ENCODE measurements around the gene SEPTIN12. TPM values are rescaled to one million over a fixed set of nuclear protein-coding genes. Genes with fewer than 3 reads are reported as not detected.

The SEPTIN12 gene
- polyA plus RNA-seq, 1 donor from 2014 or later: 1.8 TPM

- TF ChIP-seq, protein P1, sequence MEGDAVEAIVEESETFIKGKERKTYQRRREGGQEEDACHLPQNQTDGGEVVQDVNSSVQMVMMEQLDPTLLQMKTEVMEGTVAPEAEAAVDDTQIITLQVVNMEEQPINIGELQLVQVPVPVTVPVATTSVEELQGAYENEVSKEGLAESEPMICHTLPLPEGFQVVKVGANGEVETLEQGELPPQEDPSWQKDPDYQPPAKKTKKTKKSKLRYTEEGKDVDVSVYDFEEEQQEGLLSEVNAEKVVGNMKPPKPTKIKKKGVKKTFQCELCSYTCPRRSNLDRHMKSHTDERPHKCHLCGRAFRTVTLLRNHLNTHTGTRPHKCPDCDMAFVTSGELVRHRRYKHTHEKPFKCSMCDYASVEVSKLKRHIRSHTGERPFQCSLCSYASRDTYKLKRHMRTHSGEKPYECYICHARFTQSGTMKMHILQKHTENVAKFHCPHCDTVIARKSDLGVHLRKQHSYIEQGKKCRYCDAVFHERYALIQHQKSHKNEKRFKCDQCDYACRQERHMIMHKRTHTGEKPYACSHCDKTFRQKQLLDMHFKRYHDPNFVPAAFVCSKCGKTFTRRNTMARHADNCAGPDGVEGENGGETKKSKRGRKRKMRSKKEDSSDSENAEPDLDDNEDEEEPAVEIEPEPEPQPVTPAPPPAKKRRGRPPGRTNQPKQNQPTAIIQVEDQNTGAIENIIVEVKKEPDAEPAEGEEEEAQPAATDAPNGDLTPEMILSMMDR (IDR thresholded peaks at IDR 0.05; ENCODE audit: poor library complexity, severe bottlenecking): no peak
- TF ChIP-seq REST (IDR thresholded peaks at IDR 0.05; ENCODE audit: borderline replicate concordance): no peak
- no peak for TF ChIP-seq SMC3 (conservative IDR thresholded peaks at IDR 0.05; ENCODE audit: poor library complexity)
- TF ChIP-seq EZH2 (IDR thresholded peaks at IDR 0.05; ENCODE audit: borderline replicate concordance, insufficient read depth, low read length, poor library complexity, severe bottlenecking): no peak
- no peak for TF ChIP-seq EP300 (conservative IDR thresholded peaks at IDR 0.05; ENCODE audit: poor library complexity, severe bottlenecking)
- TF ChIP-seq RAD21 (conservative IDR thresholded peaks at IDR 0.05): no peak
- TF ChIP-seq POLR2AphosphoS5 (IDR thresholded peaks at IDR 0.05): no peak
- no peak for TF ChIP-seq TAF1 (IDR thresholded peaks at IDR 0.05; ENCODE audit: low read depth)
- TF ChIP-seq MXI1 (conservative IDR thresholded peaks at IDR 0.05; ENCODE audit: poor library complexity, severe bottlenecking): no peak
These were observed 58.3 kb downstream of the SEPTIN12 start for GRCh38 chr16:4729876-4730275.

DNA sequence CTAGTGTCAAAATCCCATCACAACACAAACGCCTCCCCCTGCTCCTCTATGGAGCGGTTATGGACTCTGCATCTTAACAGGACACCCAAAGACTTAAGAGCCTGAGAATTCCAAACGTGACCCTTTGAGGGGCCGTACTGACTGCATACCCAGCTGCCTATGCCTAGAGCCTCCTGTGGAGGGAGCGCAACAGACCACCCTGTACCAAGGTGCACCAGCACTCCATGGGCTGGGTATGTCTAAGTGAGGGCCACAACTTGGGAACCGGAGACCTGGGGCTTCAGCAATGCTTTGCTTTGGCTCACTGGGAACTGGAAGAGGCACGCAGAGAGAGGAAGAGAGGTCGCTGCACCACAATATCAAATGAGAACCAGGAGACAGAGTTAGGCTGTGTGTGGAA, 59.5 kb downstream of the SEPTIN12 start:
- H3K9me2 ChIP-seq (ENCODE audit: insufficient read depth, low read length): no peaks in the 10 kb centered on the region
- H3K4me3 ChIP-seq (ENCODE audit: low read length): no peak overlapping the region
- H3K4me2 ChIP-seq (ENCODE audit: low read length): no peak overlapping the region
- no peak overlapping the region for H2AFZ ChIP-seq (ENCODE audit: low read depth, low read length)
- H3K27me3 ChIP-seq (ENCODE audit: insufficient read depth, low read depth, low read length): no peaks in the 10 kb centered on the region
- TF ChIP-seq RAD21 (conservative IDR thresholded peaks at IDR 0.05): no peak
- TF ChIP-seq, protein P1 (IDR thresholded peaks at IDR 0.05; ENCODE audit: poor library complexity, severe bottlenecking): no peak
- no peak for TF ChIP-seq SMC3 (conservative IDR thresholded peaks at IDR 0.05; ENCODE audit: poor library complexity)
- no peak for TF ChIP-seq EZH2 (IDR thresholded peaks at IDR 0.05; ENCODE audit: borderline replicate concordance, insufficient read depth, low read length, poor library complexity, severe bottlenecking)
- TF ChIP-seq POLR2AphosphoS5 (IDR thresholded peaks at IDR 0.05): no peak
- TF ChIP-seq MXI1 (conservative IDR thresholded peaks at IDR 0.05; ENCODE audit: poor library complexity, severe bottlenecking): no peak
- TF ChIP-seq EP300 (conservative IDR thresholded peaks at IDR 0.05; ENCODE audit: poor library complexity, severe bottlenecking): no peak
- TF ChIP-seq TAF1 (IDR thresholded peaks at IDR 0.05; ENCODE audit: low read depth): no peak
- TF ChIP-seq REST (IDR thresholded peaks at IDR 0.05; ENCODE audit: borderline replicate concordance): no peak
- H3F3A ChIP-seq (ENCODE audit: insufficient read depth, low read length, poor library complexity, severe bottlenecking): no peaks in the 10 kb centered on the region
- peaks cover 14% of the 10 kb centered on the region for H3K79me2 ChIP-seq (replicated peaks; ENCODE audit: insufficient read depth, low read length)
- H3K36me3 ChIP-seq (ENCODE audit: insufficient read depth, low read length): no peaks in the 10 kb centered on the region
- no peaks in the 10 kb centered on the region for H4K20me1 ChIP-seq (ENCODE audit: insufficient read depth)
- H3K9ac ChIP-seq (ENCODE audit: low read length): no peak overlapping the region
- H3K9me3 ChIP-seq (ENCODE audit: low read length): no peaks in the 10 kb centered on the region
- no peak overlapping the region for H3K27ac ChIP-seq (ENCODE audit: low read length)

More at GRCh38 chr16:4729876-4730275, 58.3 kb downstream of the SEPTIN12 start:
- Histone ChIP-seq H3K9me2 (ENCODE audit: insufficient read depth, low read length) (no peaks in the 10 kb centered on the region), H4K20me1 (ENCODE audit: insufficient read depth) (no peaks in the 10 kb centered on the region), H2AFZ (ENCODE audit: low read depth, low read length) (no peak overlapping the region), H3K9me3 (ENCODE audit: low read length) (no peaks in the 10 kb centered on the region), H3F3A (ENCODE audit: insufficient read depth, low read length, poor library complexity, severe bottlenecking) (no peaks in the 10 kb centered on the region), H3K27me3 (ENCODE audit: insufficient read depth, low read depth, low read length) (no peaks in the 10 kb centered on the region), H3K36me3 (ENCODE audit: insufficient read depth, low read length) (no peaks in the 10 kb centered on the region), H3K79me2 (replicated peaks; ENCODE audit: insufficient read depth, low read length) (peaks cover 14% of the 10 kb centered on the region), H3K9ac (ENCODE audit: low read length) (no peak overlapping the region), H3K4me3 (ENCODE audit: low read length) (no peak overlapping the region), H3K27ac (ENCODE audit: low read length) (no peak overlapping the region), H3K4me2 (ENCODE audit: low read length) (no peak overlapping the region)

Data from neural cell (in vitro differentiated cells).